Keratinocyte (primary cell): ENCODE results near the gene SH3GLB2. TPM values are rescaled to one million over a fixed set of nuclear protein-coding genes. Genes with fewer than 3 reads are reported as not detected.

Experiments
- DNase-seq: peaks from one replicate; pipeline ENCODE4 v3.0.0-alpha.2; 2011; ENCODE audit warnings: low read depth, missing footprints, low spot score
- FAIRE-seq: peaks from 2 replicates; lab custom pipeline; 2011; peaks lifted over from hg19 to GRCh38; lab: Jason Lieb, UNC
- H2AFZ ChIP-seq: 2 replicates; pipeline ENCODE4 v1.6.0; 2012; ENCODE audit warnings: low read length, control low read depth, inconsistent platforms; ENCODE audit not compliant: control insufficient read depth
- H3K27ac ChIP-seq: 2 replicates; pipeline ENCODE4 v1.5.1; 2011; ENCODE audit warnings: low read length; ENCODE audit not compliant: control insufficient read depth, insufficient read depth
- H3K27me3 ChIP-seq: 3 replicates; pipeline ENCODE4 v1.6.0; 2011; ENCODE audit warnings: low read length; ENCODE audit not compliant: control insufficient read depth, insufficient read depth; ENCODE audit errors: extremely low read depth
- H3K36me3 ChIP-seq, 2 experiments: 2 replicates in 1 of 2; 3 replicates in 1 of 2; pipeline ENCODE4 v1.5.1; 2011; ENCODE audit warnings: low read length in 2 of 2, mild to moderate bottlenecking in 1 of 2; ENCODE audit not compliant: control insufficient read depth in 2 of 2, insufficient read depth in 2 of 2; ENCODE audit errors: extremely low read depth in 1 of 2
- H3K4me1 ChIP-seq: 3 replicates; pipeline ENCODE4 v1.5.1; 2011; ENCODE audit warnings: low read length; ENCODE audit not compliant: control insufficient read depth, insufficient read depth; ENCODE audit errors: extremely low read depth
- H3K4me2 ChIP-seq: 3 replicates; pipeline ENCODE4 v1.6.0; 2011; ENCODE audit warnings: low read depth, low read length; ENCODE audit not compliant: control insufficient read depth, insufficient read depth; ENCODE audit errors: extremely low read depth
- H3K4me3 ChIP-seq, 3 experiments: fragments of 200-600 bp in 1 of 3; sonication (generic) in 1 of 3; 2 replicates in 2 of 3; 3 replicates in 1 of 3; pipeline ENCODE4 v1.5.1; 2011 to 2016; ENCODE audit warnings: low read length in 3 of 3, mild to moderate bottlenecking in 3 of 3, control low read depth in 2 of 3, inconsistent platforms in 1 of 3, low read depth in 1 of 3, mixed read lengths in 1 of 3, mixed run types in 1 of 3, moderate library complexity in 1 of 3; ENCODE audit not compliant: control insufficient read depth in 2 of 3, insufficient read depth in 2 of 3; ENCODE audit errors: extremely low read depth in 1 of 3
- H3K79me2 ChIP-seq: 2 replicates; pipeline ENCODE4 v1.6.0; 2012; ENCODE audit warnings: low read length; ENCODE audit not compliant: control insufficient read depth, insufficient read depth
- H3K9ac ChIP-seq: 3 replicates; pipeline ENCODE4 v1.6.0; 2011; ENCODE audit warnings: low read length; ENCODE audit not compliant: control insufficient read depth, insufficient read depth; ENCODE audit errors: extremely low read depth
- H3K9me1 ChIP-seq: 3 replicates; pipeline ENCODE4 v1.6.0; 2011; ENCODE audit warnings: low read length; ENCODE audit not compliant: control insufficient read depth, insufficient read depth; ENCODE audit errors: extremely low read depth
- H3K9me3 ChIP-seq: 2 replicates; pipeline ENCODE4 v1.5.1; 2012; ENCODE audit warnings: low read depth, low read length; ENCODE audit not compliant: control insufficient read depth
- H4K20me1 ChIP-seq: 3 replicates; pipeline ENCODE4 v1.6.0; 2011; ENCODE audit warnings: low read length; ENCODE audit not compliant: control insufficient read depth, insufficient read depth; ENCODE audit errors: extremely low read depth
- EZH2 ChIP-seq: IDR thresholded peaks from one replicate; pipeline ENCODE4 v1.6.1; 2012; ENCODE audit warnings: inconsistent platforms, mild to moderate bottlenecking, low read length, moderate library complexity
- dilution Hi-C: fragments of 300-500 bp; cut with MboI; formaldehyde crosslinking; loops from one replicate; pipeline ENCODE4 v1.7.0; 2020; ENCODE audit warnings: low sequenced_read_pairs; ENCODE audit not compliant: extremely low pct_ligation_motif_present
- polyA plus RNA-seq, 5 experiments: library from polyadenylated mRNA; depleted of rRNA in 3 of 5; stranded (reverse) in 3 of 5; stranded (forward) in 1 of 5; unstranded in 1 of 5; fragments of >200 nt; gene quantifications; 1 replicate in 1 of 5; 2 replicates in 3 of 5; 3 replicates in 1 of 5; pipeline versions ENCODE4 v1.2.1 to v1.2.3, GENCODE V29; 2011 to 2012; ENCODE audit warnings: missing spikeins in 2 of 5, low read depth in 1 of 5, low replicate concordance in 1 of 5
- TF ChIP-seq, protein P1 (sequence below), 3 experiments: IDR thresholded peaks in 1 of 3; conservative IDR thresholded peaks in 1 of 3; optimal IDR thresholded peaks in 1 of 3; 2 replicates in 2 of 3; 3 replicates in 1 of 3; pipeline versions ENCODE3 to v1.5.1; 2011; ENCODE audit warnings: low read length in 3 of 3, mild to moderate bottlenecking in 3 of 3, moderate library complexity in 2 of 3, control low read depth in 1 of 3, inconsistent platforms in 1 of 3; ENCODE audit not compliant: insufficient read depth in 2 of 3; ENCODE audit errors: extremely low read depth in 1 of 3

SH3GLB2 gene
- polyA plus RNA-seq, 1 donor (not counting 4 experiments of a cell fraction or from before 2014, with no cell fraction given): 37.1 TPM

- H2AFZ ChIP-seq: no peak overlapping the region
- H3K27me3 ChIP-seq: no peaks in the 10 kb centered on the region
- H3K9me1 ChIP-seq: no peaks in the 10 kb centered on the region
- no peaks in the 10 kb centered on the region for H3K79me2 ChIP-seq
- H3K4me1 ChIP-seq: peaks cover 5% of the 10 kb centered on the region
- H4K20me1 ChIP-seq: peaks cover 3% of the 10 kb centered on the region
- no peak for TF ChIP-seq EZH2
- TF ChIP-seq, protein P1, sequence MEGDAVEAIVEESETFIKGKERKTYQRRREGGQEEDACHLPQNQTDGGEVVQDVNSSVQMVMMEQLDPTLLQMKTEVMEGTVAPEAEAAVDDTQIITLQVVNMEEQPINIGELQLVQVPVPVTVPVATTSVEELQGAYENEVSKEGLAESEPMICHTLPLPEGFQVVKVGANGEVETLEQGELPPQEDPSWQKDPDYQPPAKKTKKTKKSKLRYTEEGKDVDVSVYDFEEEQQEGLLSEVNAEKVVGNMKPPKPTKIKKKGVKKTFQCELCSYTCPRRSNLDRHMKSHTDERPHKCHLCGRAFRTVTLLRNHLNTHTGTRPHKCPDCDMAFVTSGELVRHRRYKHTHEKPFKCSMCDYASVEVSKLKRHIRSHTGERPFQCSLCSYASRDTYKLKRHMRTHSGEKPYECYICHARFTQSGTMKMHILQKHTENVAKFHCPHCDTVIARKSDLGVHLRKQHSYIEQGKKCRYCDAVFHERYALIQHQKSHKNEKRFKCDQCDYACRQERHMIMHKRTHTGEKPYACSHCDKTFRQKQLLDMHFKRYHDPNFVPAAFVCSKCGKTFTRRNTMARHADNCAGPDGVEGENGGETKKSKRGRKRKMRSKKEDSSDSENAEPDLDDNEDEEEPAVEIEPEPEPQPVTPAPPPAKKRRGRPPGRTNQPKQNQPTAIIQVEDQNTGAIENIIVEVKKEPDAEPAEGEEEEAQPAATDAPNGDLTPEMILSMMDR (optimal IDR thresholded peaks at IDR 0.05 in 1 of 3, IDR thresholded peaks at IDR 0.05 in 1 of 3, conservative IDR thresholded peaks at IDR 0.05 in 1 of 3; ENCODE audit: extremely low read depth in 1 of 3, insufficient read depth in 2 of 3, low read length in 3 of 3): no peak
- no peak overlapping the region for H3K9ac ChIP-seq
- H3K4me3 ChIP-seq: no peak overlapping the region
- DNase-seq (no peak), FAIRE-seq (no peak)
- H3K9me3 ChIP-seq: no peaks in the 10 kb centered on the region
- H3K36me3 ChIP-seq: peaks cover 33 to 34% of the 10 kb centered on the region in 2 experiments
- no peak overlapping the region for H3K4me2 ChIP-seq
- H3K27ac ChIP-seq: no peak overlapping the region
- dilution Hi-C loops: no loop called here
These were observed 20.2 kb downstream of the SH3GLB2 start for GRCh38 chr9:129007766-129008468.

GRCh38 chr9:129007035-129007765 is 20.9 kb downstream of the SH3GLB2 start:
- FAIRE-seq (no peak), DNase-seq (no peak)
- Histone ChIP-seq H4K20me1 (peaks cover 3% of the 10 kb centered on the region), H3K36me3 (peaks cover 34 to 38% of the 10 kb centered on the region in 2 experiments), H3K4me2 (no peak overlapping the region), H3K27me3 (no peaks in the 10 kb centered on the region), H3K4me1 (peaks cover 5% of the 10 kb centered on the region), H2AFZ (no peak overlapping the region), H3K4me3 (no peak overlapping the region), H3K27ac (no peak overlapping the region), H3K9ac (no peak overlapping the region), H3K9me1 (no peaks in the 10 kb centered on the region), H3K79me2 (no peaks in the 10 kb centered on the region), H3K9me3 (no peaks in the 10 kb centered on the region)
- dilution Hi-C loops: no loop called here
- TF ChIP-seq, protein P1 (optimal IDR thresholded peaks at IDR 0.05 in 1 of 3, IDR thresholded peaks at IDR 0.05 in 1 of 3, conservative IDR thresholded peaks at IDR 0.05 in 1 of 3; ENCODE audit: extremely low read depth in 1 of 3, insufficient read depth in 2 of 3, low read length in 3 of 3): no peak
- no peak for TF ChIP-seq EZH2
